Lower lobe of right lung (tissue), 2 donors: ENCODE measurements around the gene HK1. TPM values are rescaled to one million over a fixed set of nuclear protein-coding genes. Genes with fewer than 3 reads are reported as not detected.
A peak's percentile ranks its signal among the peaks of the same experiment; 100 is the strongest.
"Not testable (repeated sequence)": the region's sequence is repeated elsewhere in the genome, so short reads cannot be mapped to it uniquely, and the experiment has no call there.

Experiments
- ATAC-seq, 2 donors: fragments of 200-7000 bp; cut with Tn5 transposase; one replicate each; pipeline ENCODE4 v1.9.1; 2020 to 2022; ENCODE audit warnings: mild to moderate bottlenecking in 2 of 2, moderate library complexity in 2 of 2
- DNase-seq: peaks from one replicate; pipeline ENCODE4 v3.0.0-alpha.2; 2020
- H3K27ac ChIP-seq: fragments of 200-600 bp; one replicate; pipeline ENCODE4 v1.8.0; 2022
- H3K27me3 ChIP-seq: fragments of 200-600 bp; one replicate; pipeline ENCODE4 v1.8.0; 2022; ENCODE audit warnings: low read depth
- H3K36me3 ChIP-seq: fragments of 200-600 bp; one replicate; pipeline ENCODE4 v1.8.0; 2022; ENCODE audit warnings: mild to moderate bottlenecking
- H3K4me1 ChIP-seq: fragments of 200-600 bp; one replicate; pipeline ENCODE4 v1.8.0; 2022
- H3K4me3 ChIP-seq: fragments of 200-600 bp; one replicate; pipeline ENCODE4 v1.8.0; 2022; ENCODE audit warnings: mild to moderate bottlenecking
- H3K9me3 ChIP-seq: fragments of 200-600 bp; one replicate; pipeline ENCODE4 v1.8.0; 2022
- intact Hi-C: fragments of 100-400 bp; cut with DNase I; formaldehyde crosslinking; loops from one replicate; pipeline ENCODE4 v1.11.0; 2022
- total RNA-seq: library from RNA; stranded (reverse); fragmentation: NEBNext Ultra II Directional; extraction: Animal tissue kit (Norgen Biotek cat#: 25700); gene quantifications from one replicate; pipeline ENCODE4 v1.2.1, GENCODE V29; 2021
- TF ChIP-seq, protein P1 (sequence below): fragments of 200-600 bp; IDR thresholded peaks from one replicate; pipeline ENCODE4 v1.8.0; 2022; ENCODE audit warnings: antibody characterized with exemption, mild to moderate bottlenecking
- donor health status: DM: no; HTN: yes; CAD: no; lungs with severe emphysema.

The HK1 gene
- total RNA-seq, 1 donor from 2014 or later, result 85.1 TPM

DNA sequence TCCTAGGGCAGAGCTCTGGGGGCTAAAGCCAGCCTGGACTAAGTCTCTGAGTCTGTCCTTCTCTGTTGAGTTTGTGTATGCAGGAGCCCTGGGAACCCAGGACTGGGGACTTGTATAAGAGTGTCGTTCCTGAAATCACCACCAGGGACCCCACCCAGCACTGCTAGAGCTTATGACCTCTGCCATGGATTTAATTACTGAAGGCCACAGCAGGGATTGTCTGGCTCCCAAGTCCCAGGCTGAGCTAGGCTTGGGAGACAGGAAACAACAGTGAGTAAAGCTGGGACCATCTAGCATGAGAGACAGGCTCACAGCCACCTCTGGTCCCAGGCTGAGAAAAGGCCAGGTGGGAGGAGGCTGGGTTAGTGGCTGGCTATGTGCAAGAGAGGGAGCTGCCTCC is 171.5 kb downstream of the HK1 start:
- Histone ChIP-seq H3K4me3 (no peak overlapping the region), H3K9me3 (no peaks in the 10 kb centered on the region), H3K27me3 (no peaks in the 10 kb centered on the region), H3K27ac (peak overlapping the region; percentile 75), H3K36me3 (no peaks in the 10 kb centered on the region), H3K4me1 (peaks cover 60% of the 10 kb centered on the region)
- ATAC-seq, result peak; percentile 50 to 60
- intact Hi-C loops, result no loop called here
- DNase-seq, result peak; percentile 61
- TF ChIP-seq, protein P1, sequence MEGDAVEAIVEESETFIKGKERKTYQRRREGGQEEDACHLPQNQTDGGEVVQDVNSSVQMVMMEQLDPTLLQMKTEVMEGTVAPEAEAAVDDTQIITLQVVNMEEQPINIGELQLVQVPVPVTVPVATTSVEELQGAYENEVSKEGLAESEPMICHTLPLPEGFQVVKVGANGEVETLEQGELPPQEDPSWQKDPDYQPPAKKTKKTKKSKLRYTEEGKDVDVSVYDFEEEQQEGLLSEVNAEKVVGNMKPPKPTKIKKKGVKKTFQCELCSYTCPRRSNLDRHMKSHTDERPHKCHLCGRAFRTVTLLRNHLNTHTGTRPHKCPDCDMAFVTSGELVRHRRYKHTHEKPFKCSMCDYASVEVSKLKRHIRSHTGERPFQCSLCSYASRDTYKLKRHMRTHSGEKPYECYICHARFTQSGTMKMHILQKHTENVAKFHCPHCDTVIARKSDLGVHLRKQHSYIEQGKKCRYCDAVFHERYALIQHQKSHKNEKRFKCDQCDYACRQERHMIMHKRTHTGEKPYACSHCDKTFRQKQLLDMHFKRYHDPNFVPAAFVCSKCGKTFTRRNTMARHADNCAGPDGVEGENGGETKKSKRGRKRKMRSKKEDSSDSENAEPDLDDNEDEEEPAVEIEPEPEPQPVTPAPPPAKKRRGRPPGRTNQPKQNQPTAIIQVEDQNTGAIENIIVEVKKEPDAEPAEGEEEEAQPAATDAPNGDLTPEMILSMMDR, result peak; percentile 65

DNA sequence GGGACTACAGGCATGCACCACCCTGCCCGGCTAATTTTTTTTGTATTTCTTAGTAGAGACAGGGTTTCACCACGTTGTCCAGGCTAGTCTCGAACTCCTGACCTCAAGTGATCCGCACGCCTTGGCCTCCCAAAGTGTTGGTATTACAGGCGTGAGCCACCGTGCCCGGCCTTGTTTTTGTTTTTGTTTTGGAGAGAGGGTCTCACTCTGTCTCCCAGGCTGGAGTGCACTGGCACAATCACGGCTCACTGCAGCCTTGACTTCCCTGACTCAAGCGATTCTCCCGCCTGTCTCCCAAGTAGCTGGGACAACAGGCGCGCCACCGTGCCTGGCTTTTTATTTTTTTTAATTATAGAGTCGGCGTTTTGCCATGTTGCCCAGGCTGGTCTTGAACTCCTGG is 172.1 kb downstream of the HK1 start:
- intact Hi-C loops, DNase-seq, ATAC-seq, H3K27me3 ChIP-seq, H3K36me3 ChIP-seq, H3K9me3 ChIP-seq, H3K4me3 ChIP-seq: not testable (repeated sequence)
- Histone ChIP-seq H3K27ac (peak overlapping the region; percentile 75), H3K4me1 (peaks cover 62% of the 10 kb centered on the region)

DNA sequence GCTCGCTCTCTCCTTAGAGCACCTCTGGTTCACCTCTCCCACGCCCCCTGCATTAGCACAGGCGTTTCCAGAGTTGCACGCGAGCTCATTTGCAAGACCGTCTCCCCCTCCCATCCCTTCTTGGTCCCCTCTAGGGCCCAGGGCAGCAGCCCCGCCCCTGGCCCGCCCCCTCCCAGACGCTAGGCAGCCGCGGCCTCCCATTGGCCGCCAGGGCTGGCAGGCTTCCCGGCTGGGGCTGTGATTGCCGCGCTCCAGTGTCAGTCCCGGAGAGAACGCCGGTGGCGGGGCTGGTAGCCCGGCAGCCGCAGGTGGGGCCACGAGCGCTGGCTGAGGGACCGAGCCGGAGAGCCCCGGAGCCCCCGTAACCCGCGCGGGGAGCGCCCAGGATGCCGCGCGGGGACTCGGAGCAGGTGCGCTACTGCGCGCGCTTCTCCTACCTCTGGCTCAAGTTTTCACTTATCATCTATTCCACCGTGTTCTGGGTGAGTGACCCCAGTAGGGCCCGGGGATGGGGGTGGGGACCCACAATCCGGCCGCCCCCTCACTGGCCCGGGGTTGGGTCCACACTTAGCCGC is 173.0 kb downstream of the HK1 start, which contains the start of gene TSPAN15:
TSPAN15 (plus strand) TSS at position 257 of the 575 bp plus-strand sequence; CDS start at position 387, 130 bp downstream.
- H3K27me3 ChIP-seq, result no peaks in the 10 kb centered on the region
- intact Hi-C loops, result no loop called here
- peak within 1 kb of the TSS; percentile 79 for H3K4me3 ChIP-seq
- DNase-seq, result peak; percentile 92
- ATAC-seq, result peak; percentile 96 to 97
- peaks cover 62% of the 10 kb centered on the region for H3K4me1 ChIP-seq
- H3K27ac ChIP-seq, result peak within 1 kb of the TSS; percentile 75
- no peaks in the 10 kb centered on the region for H3K36me3 ChIP-seq
- TF ChIP-seq, protein P1, result no peak
- no peaks in the 10 kb centered on the region for H3K9me3 ChIP-seq

Other genes starting within 250 kb of the HK1 start
- 232 TPM for gene SRGN, start 190.4 kb upstream of the HK1 start, total RNA-seq
- gene VPS26A, start 154.3 kb upstream of the HK1 start, total RNA-seq, result 51.2 TPM
- 20.5 TPM for gene SUPV3L1, start 98.3 kb upstream of the HK1 start, total RNA-seq
- gene HKDC1, start 58.2 kb upstream of the HK1 start, total RNA-seq, result 5.9 TPM
- 1.2 TPM for gene TACR2, start 138.4 kb downstream of the HK1 start, total RNA-seq
- 46.1 TPM for gene TSPAN15, start 173.0 kb downstream of the HK1 start, total RNA-seq